ENCODE data around the gene ZNF93.

DNA sequence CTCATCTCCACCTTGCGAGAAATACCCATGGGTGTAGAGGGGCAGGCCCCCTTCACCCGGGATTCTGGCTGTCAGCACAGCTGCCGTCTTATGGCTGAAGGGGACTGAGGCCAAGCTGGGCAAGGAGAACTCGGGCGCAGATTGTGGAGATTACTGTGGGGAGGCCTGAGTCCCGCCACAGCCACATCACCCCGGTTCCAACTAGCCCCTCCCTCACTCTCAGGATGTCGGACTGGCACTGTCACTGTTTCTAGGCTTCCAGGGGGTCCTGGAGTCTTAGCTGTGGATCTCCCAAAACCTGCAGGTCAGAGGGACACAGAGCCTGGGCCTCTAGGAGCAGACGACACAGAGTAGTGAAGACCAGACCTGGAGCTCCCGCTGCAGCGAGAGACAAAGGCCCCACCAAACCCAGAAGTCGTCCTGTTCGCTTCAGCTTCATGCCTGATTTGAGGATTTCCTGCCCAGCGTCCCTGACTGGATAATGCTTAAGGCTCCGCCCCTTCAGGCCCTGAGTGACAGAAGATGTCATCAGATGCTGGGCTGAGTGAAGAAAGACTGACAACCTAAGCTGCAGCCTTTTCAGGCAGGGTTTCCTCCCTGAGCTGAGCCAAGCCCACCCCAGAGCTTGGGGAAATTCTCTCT, 55.8 kb downstream of the ZNF93 start:
- TF ChIP-seq, protein P1, sequence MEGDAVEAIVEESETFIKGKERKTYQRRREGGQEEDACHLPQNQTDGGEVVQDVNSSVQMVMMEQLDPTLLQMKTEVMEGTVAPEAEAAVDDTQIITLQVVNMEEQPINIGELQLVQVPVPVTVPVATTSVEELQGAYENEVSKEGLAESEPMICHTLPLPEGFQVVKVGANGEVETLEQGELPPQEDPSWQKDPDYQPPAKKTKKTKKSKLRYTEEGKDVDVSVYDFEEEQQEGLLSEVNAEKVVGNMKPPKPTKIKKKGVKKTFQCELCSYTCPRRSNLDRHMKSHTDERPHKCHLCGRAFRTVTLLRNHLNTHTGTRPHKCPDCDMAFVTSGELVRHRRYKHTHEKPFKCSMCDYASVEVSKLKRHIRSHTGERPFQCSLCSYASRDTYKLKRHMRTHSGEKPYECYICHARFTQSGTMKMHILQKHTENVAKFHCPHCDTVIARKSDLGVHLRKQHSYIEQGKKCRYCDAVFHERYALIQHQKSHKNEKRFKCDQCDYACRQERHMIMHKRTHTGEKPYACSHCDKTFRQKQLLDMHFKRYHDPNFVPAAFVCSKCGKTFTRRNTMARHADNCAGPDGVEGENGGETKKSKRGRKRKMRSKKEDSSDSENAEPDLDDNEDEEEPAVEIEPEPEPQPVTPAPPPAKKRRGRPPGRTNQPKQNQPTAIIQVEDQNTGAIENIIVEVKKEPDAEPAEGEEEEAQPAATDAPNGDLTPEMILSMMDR (conservative IDR thresholded peaks at IDR 0.05; ENCODE audit: low read depth, low read length) = no peak
- TF ChIP-seq EZH2 (IDR thresholded peaks at IDR 0.05; ENCODE audit: borderline replicate concordance, low read depth, low read length, poor library complexity, severe bottlenecking) = no peak

All from A673 (cell line).